Endothelial cell of coronary artery (primary cell): ENCODE data around the gene SYNRG. TPM values are rescaled to one million over a fixed set of nuclear protein-coding genes. Genes with fewer than 3 reads are reported as not detected.

Experiments used
- total RNA-seq: library from RNA; depleted of rRNA; stranded (reverse); fragments of >200 nt; gene quantifications from 2 replicates; pipeline ENCODE4 v1.2.3, GENCODE V29; 2014

SYNRG gene, protein sequence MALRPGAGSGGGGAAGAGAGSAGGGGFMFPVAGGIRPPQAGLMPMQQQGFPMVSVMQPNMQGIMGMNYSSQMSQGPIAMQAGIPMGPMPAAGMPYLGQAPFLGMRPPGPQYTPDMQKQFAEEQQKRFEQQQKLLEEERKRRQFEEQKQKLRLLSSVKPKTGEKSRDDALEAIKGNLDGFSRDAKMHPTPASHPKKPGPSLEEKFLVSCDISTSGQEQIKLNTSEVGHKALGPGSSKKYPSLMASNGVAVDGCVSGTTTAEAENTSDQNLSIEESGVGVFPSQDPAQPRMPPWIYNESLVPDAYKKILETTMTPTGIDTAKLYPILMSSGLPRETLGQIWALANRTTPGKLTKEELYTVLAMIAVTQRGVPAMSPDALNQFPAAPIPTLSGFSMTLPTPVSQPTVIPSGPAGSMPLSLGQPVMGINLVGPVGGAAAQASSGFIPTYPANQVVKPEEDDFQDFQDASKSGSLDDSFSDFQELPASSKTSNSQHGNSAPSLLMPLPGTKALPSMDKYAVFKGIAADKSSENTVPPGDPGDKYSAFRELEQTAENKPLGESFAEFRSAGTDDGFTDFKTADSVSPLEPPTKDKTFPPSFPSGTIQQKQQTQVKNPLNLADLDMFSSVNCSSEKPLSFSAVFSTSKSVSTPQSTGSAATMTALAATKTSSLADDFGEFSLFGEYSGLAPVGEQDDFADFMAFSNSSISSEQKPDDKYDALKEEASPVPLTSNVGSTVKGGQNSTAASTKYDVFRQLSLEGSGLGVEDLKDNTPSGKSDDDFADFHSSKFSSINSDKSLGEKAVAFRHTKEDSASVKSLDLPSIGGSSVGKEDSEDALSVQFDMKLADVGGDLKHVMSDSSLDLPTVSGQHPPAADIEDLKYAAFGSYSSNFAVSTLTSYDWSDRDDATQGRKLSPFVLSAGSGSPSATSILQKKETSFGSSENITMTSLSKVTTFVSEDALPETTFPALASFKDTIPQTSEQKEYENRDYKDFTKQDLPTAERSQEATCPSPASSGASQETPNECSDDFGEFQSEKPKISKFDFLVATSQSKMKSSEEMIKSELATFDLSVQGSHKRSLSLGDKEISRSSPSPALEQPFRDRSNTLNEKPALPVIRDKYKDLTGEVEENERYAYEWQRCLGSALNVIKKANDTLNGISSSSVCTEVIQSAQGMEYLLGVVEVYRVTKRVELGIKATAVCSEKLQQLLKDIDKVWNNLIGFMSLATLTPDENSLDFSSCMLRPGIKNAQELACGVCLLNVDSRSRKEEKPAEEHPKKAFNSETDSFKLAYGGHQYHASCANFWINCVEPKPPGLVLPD (N-terminal part only)
- total RNA-seq, result 9.0 and 15.0 TPM in 2 replicates

DNA sequence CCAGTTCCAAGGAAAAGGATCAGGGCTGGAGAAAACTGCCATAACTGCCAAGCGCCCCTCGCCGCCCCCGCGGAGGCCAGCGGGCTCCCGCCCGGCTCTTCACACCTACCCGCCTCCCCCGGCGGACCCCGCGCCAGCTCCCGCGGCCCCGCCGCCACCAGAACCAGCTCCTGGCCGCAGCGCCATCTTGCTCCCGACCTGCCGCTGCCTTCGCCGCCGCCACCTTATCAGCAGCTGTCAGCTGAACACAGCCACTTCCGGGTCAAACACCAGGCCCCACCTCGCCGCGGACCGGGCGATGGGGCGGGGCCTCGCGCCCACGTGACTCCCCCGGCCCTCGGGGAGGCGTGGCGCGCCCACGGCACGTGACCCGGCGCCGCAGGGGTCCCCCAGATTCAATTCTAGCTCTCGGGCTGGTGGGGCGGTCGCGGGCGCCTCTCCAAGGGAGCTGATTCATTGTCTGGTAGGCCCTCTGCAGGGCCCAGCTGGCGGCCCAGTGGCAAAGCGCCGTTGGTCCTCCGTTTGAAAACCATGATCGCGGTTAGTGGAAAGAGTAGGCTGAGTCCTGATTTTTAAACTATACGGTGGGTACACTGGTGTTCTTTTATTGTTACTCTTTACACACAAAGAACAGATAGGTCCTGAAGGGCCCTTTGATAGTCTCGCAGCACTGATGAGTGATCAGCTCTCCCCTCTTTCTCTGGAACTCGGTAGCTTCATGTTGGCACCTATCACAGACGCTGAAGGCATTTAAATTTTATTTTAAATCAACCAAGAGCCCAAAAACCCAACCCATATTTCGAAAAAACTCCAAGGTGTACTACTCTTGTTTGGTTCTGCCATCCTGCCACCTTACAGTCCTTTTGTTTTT is at the start of gene SYNRG:
TSS of gene SYNRG (minus strand) at position 249 of the 871 bp plus-strand sequence. CDS start at position 186, 63 bp downstream.

GRCh38 chr17:37643118-37643766 is 34.0 kb upstream of the SYNRG start, which contains the start of gene DDX52:
Gene DDX52 (minus strand): TSS chr17:37643446. CDS start chr17:37643420, 26 bp downstream.

DNA sequence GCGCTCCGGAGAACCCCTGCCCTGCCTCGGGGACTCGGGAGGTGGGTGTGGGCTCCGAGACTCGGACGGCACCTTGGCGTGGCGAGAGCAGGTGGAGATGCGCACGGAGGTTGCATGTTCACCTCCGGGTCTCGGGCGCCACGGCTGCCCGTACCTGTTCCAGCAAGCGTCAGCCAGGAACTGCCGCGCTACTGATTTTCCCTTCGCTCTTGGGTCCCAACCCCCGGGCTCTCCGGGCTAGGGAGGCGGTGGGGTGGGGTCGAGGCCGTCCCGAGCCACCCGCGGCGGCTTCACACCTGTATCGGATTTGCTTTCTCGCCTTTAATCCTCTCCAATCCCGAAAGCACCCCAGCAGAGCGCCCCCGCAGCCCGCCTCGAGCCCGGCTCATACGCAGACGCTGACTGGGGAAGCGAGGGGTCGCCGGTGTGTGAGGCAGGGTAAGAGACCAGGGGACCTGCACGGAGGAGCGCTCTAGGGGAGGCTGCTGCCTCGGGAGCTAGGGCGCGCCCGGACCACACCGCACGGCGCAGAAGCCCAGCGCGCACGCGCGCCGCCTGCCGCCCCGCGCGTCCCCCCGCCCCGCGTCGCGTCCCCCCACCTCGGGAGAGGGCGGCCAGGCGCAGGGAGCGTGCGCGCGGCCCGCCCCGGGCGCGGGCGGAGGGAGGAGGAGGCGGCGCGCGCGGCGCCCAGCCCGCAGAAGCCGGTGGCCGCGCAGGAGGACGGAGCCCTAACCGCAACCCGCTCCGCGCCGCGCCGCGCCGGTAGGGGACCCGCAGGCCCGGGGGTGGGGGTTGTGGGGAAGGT is 119.8 kb downstream of the SYNRG start, which contains the start of gene DUSP14:
TSS of gene DUSP14 (plus strand) at position 695 of the 805 bp plus-strand sequence. CDS start 22,382 bp downstream, outside the sequence.

Other genes starting within 250 kb of the SYNRG start
- gene C17orf78, start 233.4 kb downstream of the SYNRG start, total RNA-seq, result not detected in 2 replicates
- gene ACACA, start 202.6 kb downstream of the SYNRG start, total RNA-seq, result 27.9 and 37.4 TPM in 2 replicates
- gene TADA2A, start 202.5 kb downstream of the SYNRG start, total RNA-seq, result 18.2 and 22.0 TPM in 2 replicates
- gene DUSP14, start 119.5 kb downstream of the SYNRG start, total RNA-seq, result 27.3 and 33.5 TPM in 2 replicates
- 25.5 and 34.9 TPM in 2 replicates for gene DDX52, start 34.0 kb upstream of the SYNRG start, total RNA-seq
- gene HNF1B, start 135.6 kb upstream of the SYNRG start, total RNA-seq, result not detected in 2 replicates